ENCODE measurements around the gene PHF12. TPM values are rescaled to one million over a fixed set of nuclear protein-coding genes. Genes with fewer than 3 reads are reported as not detected.

Gene PHF12
- total and polyA plus RNA-seq, 2 of the 8 experiments (the other 6 are each of a cell fraction or from before 2014, with no cell fraction given) = 38.8 to 65.7 TPM

DNA sequence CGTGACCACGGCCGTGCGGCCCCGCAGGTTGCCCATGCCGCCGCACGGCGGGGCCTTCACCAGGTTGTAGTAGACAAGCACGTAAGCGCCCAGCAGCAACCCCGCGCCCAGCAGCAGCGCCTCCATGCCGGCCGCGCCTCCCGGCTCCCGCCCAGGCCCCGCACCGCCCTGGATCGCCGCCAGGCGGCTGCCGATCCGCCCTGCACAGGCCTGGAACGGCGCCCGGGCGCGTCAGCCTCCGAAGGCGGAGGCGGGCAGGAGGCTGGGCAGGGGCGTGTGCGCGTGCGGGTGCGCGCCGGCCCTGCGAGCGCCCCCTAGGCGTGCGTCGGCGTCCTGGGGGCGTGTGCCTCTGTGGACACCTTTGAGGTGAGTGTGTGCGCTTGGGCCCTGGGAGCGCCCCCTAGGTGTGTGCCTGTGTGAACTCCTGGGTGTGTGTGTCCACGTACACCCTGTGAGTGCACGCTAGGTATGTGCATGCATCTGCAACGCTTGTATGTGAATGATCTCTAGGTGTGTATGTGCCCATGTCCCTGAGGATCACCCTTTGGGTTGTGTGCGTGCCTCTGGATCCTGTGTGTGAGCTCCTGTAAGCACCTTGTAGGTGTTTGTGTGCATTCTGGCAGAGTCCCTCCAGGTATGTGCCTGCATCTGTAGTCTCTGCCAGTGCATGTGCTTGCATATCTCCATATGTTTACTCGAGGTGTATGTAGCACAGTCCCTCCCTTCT is 48.3 kb downstream of the PHF12 start, which contains the start of gene DHRS13 (continued):
- TF ChIP-seq CBX8 (IDR thresholded peaks at IDR 0.05; ENCODE audit: borderline replicate concordance, low read depth, low read length) = no peak
- TF ChIP-seq PHF8 (conservative IDR thresholded peaks at IDR 0.05; ENCODE audit: low read depth, low read length) = 0 out of 2 replicates have a peak, but pooled peaks have one; percentile 58
- TF ChIP-seq RXRA (IDR thresholded peaks at IDR 0.05; ENCODE audit: insufficient read depth, low read depth, low read length) = no peak
- no peak for TF ChIP-seq CBX5 (IDR thresholded peaks at IDR 0.05; ENCODE audit: low read depth, low read length)
- no peak for TF ChIP-seq CHD1 (IDR thresholded peaks at IDR 0.05; ENCODE audit: low read depth, low read length)
- TF ChIP-seq HDAC2 (IDR thresholded peaks at IDR 0.05; ENCODE audit: borderline replicate concordance in 1 of 2, low read depth in 2 of 2, low read length in 2 of 2) = peak in 1 of 2 experiments; percentile 50; a peak in 2 of 4 replicates
- TF ChIP-seq RNF2 (IDR thresholded peaks at IDR 0.05; ENCODE audit: borderline replicate concordance, low read depth, low read length, missing control alignments, poor library complexity, severe bottlenecking) = no peak
- TF ChIP-seq JUND (IDR thresholded peaks at IDR 0.05; ENCODE audit: low read length) = peak; percentile 58; the same call in 1 of the 2 replicates
- no peak for TF ChIP-seq SIRT6 (IDR thresholded peaks at IDR 0.05; ENCODE audit: low read length)
- TF ChIP-seq FOSL1 (IDR thresholded peaks at IDR 0.05; ENCODE audit: insufficient read depth, low read depth, low read length) = no peak
- no peak for TF ChIP-seq MAFK (IDR thresholded peaks at IDR 0.05; ENCODE audit: low read depth, low read length)
- TF ChIP-seq SRF (IDR thresholded peaks at IDR 0.05; ENCODE audit: low read depth, low read length) = peak; percentile 70
- no peak for TF ChIP-seq BCL11A (IDR thresholded peaks at IDR 0.05; ENCODE audit: low read depth in 2 of 2, low read length in 2 of 2)
- no peak for TF ChIP-seq SIX5 (IDR thresholded peaks at IDR 0.05; ENCODE audit: low read depth, low read length)
- TF ChIP-seq POLR2AphosphoS5 (IDR thresholded peaks at IDR 0.05; ENCODE audit: low read depth, low read length) = peak; percentile 75; the same call in 1 of the 2 replicates
- TF ChIP-seq EZH2 (IDR thresholded peaks at IDR 0.05; ENCODE audit: low read depth, low read length, severe bottlenecking) = no peak
- no peak for TF ChIP-seq BRCA1 (IDR thresholded peaks at IDR 0.05; ENCODE audit: low read depth, low read length)
- TF ChIP-seq SUZ12 (IDR thresholded peaks at IDR 0.05; ENCODE audit: low read length) = no peak
- TF ChIP-seq CTBP2 (IDR thresholded peaks at IDR 0.05; ENCODE audit: borderline replicate concordance, insufficient read depth, insufficient read length, low read length) = peak; percentile 92
- peak; percentile 87 for TF ChIP-seq CREB1 (IDR thresholded peaks at IDR 0.05)
- TF ChIP-seq TBP (IDR thresholded peaks at IDR 0.05; ENCODE audit: low read depth, low read length) = 0 out of 2 replicates have a peak, but pooled peaks have one; percentile 32
- TF ChIP-seq KDM5A (IDR thresholded peaks at IDR 0.05; ENCODE audit: low read length) = no peak
- TF ChIP-seq TEAD4 (IDR thresholded peaks at IDR 0.05; ENCODE audit: low read depth, low read length) = 0 out of 2 replicates have a peak, but pooled peaks have one; percentile 3
- no peak for TF ChIP-seq SP2 (IDR thresholded peaks at IDR 0.05; ENCODE audit: low read length)
- TF ChIP-seq, protein P1, sequence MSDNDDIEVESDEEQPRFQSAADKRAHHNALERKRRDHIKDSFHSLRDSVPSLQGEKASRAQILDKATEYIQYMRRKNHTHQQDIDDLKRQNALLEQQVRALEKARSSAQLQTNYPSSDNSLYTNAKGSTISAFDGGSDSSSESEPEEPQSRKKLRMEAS (IDR thresholded peaks at IDR 0.05) = peak; percentile 86
